Kidney glomerular epithelial cell (primary cell): ENCODE measurements around the gene DHRS7.
A peak's percentile ranks its signal among the peaks of the same experiment; 100 is the strongest.

ENCODE experiments used
- DNase-seq: peaks from one replicate; lab custom pipeline; 2025; lab: John Stamatoyannopoulos, UW

The DHRS7 gene

DNA sequence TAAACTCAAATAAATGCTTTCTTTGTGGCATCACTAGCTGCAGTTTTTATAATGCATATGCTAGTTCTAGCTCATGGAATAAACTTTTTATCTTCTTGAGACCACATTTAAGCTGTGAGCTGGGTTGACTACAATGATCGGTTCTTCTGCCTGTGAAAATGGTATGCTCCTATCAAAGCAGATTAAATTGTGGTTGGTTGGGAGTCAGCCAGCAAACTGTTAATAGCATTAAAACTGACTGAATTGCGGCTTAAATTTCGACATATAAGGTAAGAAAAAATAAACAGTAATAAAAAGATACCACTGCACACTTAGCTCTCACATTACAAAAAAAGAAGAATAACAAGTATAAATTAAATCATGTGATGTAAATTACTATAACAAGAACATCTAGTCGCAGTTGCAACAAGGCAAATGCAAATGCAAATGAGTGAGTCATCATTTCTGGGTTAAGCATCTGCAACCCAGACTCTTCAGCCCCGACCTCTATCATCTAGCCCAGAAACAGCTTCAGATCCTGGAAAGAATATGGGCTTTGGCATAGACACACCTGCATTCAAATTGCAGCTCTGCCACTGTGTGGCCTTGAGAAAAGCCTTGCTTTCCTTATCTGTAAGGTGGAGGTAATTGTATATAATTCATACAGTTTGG is 19.8 kb upstream of the DHRS7 start:
- DNase-seq, result no peak

DNA sequence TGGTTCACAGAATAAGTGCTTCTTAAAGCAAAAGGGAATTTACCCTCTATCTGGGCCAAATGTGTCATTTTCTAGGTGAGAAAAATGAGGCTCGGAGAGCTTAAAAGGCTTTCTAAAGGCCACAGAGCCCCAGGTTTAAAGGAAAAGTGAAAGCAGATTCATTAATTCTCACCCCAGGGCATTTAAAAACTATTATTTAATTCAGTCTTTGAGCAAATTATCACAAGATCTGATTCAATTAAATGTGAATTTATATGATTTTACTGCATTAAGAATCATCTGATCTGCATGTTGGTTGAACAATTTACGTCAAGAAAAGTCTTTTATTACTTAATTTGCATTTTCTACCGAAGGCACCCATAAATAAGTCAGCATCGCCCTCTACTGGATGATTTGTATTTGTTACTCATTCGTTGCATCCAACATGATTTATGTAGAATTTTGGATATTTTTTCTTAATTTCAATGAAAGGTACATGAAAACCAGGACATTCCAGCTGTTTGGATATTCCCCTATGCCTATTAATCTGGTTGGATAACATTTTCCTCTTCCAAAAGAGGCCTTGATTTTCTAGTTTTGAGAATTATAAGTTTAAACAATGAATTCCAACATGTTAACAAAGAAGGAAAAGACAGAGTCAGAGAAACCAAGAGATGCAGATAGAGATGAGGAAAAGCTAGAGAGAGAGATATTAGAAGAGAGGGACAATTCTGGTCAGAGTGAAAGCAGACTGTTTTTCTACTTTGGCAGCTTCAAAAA is 19.1 kb upstream of the DHRS7 start:
- DNase-seq, result peak; percentile 76

DNA sequence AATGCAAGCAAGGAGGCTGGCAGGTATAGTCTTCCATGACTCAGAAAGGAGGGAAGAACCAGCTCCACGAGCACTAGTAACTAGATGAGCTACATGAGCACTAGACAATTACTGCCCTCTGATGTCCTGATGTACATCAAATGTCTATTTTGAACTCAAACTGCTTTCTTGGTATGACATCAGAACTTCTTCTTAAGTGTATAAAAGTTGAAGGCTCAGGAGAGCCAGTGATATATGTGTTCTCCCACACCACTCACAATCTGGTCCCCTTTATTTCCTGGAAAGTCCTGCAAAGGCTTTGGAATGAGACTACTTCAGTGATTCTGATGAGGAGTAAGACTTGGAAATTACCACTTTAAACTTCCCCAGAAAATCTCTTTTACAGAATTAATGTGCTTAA is 18.5 kb upstream of the DHRS7 start:
- DNase-seq, result no peak

DNA sequence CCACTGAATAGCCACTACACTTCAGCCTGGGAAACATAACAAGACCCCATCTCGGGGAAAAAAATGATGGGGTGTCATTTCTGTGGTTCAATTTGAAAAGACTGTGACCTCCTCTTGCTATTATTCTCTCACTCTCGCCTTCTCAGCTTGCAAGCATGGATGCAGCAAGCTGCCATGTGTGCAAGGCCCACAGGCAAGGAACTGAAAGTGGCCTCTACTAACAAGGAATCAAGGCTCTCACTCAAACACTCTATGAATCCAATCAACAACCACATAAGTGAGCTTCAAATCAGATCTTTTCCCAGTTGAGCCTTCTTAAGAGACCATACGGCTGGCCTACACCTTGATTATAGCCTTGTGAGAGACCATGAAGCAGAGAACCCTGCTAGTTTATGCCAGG is 17.9 kb upstream of the DHRS7 start:
- no peak for DNase-seq

DNA sequence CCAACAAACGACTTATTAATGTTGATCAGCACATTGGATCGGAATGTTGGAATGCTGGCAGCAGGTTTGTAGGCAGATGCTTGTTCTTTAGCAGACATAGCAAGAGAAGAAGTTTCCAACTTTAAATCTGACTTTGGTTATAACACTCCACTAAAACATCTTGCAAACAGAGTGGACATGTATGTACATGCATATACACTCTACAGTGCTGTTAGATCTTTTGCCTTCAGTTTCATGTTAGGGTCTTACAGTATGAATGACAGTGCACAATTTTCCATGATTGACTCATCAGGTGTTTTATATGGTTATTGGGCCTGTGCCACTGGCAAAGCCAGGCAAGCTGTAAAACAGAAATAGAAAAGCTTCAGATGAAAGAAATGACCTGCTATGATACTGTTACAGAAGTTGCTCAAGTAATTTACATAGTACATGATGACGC is 14.3 kb upstream of the DHRS7 start:
- DNase-seq, result peak; percentile 29

DNA sequence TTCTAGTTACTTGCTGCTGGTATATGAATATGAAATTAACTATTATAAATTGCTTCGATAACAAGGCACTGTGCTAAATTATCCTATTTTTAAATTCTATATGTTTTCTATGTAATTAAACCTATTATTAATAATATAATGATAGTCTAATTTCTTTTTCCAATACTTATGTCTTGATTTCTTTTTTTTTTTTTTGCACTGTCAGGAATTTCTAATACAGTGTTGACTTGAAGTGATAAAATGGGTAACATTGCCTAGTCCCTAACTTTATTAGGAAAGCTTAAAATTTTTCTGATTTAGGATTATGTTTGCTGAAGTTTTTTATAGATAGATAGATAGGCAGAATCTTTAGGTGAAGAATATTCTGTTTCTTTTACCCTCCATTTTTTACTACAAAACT is 13.6 kb upstream of the DHRS7 start:
- DNase-seq, result no peak

DNA sequence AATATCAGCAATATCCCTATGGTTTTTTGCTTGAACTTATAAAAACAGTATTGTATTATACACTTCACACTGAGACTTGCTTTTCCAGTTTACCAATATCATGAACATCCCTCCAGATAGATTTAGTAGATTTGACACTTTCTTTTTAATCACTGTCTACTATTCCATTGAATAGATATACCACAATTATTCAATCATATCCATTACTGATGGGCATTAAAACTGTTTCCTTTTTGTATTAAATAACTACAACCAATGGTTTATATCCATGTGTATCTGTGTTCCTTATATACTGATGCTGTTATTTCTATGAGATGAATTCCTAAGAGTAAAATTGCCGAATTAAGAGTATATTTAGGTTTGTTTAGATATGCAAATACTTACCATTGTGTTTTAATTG is 13.0 kb upstream of the DHRS7 start:
- DNase-seq, result no peak

DNA sequence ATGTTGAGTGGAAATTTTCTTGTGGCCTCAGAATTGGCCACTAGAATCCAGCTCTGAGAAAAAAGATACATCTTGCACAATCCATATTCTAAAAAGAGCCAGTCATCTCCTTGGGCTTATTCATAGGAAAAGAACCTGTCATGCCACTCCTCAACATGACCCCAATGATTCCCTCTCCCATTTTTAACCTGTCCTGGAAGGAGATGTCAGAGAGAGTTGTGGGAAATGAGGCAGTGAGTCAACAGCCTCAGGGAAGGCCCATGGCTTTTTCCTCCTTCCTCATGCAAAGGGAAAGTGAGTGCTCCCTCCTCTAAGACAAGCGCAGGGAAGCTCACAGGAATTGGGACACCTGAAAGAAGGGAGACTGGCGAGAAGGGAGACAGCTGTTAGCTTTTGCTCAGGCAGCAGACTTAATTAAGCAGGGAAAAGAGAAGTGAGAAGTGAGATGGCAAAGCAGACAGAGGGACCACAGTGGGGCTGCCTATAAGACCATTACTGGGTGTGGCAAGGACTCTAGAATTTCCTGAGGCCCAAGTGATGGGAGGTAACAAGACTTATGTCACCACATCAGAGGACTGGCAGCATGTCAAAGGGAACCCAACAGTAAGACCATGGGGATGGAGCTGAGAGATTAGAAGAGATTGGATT is 10.2 kb upstream of the DHRS7 start:
- no peak for DNase-seq

DNA sequence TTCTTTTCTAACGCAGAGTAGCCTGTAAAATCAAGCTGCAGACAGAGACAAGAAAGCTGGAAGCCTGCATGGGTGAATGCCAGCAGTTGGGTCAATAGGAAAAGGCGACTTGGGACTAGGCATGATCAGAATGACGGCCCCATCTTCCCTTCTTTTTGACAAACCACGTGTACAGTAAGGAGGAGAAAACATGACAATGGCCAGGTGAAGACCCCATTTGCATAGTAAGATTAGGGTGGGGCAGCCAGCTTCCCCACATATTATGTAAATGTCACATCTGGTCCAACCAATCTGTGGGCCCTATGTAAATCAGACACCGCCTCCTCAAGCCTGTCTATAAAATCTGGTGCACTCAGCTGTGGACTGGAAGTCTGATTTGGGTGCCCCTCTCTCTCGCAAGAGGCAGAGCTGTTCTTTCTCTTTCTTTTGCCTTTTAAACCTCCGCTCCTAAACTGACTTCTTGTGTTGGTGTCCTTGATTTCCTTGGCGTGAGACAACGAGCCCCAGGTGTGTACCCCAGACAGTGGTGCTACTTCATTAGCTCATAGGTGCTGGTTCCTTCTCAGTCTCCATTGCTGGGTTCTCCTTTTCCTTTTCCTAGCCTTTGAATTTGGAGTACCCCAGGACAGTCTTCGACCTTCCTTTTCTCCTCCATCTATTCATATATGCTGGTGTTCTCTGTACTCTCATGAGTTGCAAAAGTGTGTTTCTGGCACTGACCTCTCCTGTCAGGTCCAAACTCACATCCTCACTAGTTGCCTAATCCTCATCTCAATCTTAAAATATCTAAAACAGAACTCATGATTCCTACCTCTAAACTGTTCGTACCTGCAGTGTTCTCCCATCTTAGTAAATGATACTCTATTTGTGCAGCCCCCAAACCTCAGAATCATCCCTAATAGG is 9.4 kb upstream of the DHRS7 start:
- no peak for DNase-seq

DNA sequence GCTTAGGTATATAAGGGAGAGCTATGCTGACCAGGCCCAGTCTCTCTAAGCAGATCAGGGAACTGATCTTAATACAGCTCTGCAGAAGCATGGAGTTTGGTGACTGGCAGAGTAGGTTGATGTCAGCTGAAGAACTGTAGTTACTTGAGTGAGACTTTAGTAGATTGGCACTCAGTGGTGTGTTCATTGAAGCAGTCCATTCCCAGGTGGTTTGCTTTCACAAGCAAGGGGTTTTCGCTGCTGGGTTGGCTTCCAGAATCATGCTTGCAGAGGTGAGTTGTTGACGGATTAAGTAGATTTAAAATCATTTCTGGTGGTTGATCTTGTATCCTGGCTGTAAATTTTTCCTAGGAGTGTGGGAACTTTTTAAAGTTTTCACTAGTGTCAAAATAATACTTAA is 6.5 kb upstream of the DHRS7 start:
- no peak for DNase-seq

DNA sequence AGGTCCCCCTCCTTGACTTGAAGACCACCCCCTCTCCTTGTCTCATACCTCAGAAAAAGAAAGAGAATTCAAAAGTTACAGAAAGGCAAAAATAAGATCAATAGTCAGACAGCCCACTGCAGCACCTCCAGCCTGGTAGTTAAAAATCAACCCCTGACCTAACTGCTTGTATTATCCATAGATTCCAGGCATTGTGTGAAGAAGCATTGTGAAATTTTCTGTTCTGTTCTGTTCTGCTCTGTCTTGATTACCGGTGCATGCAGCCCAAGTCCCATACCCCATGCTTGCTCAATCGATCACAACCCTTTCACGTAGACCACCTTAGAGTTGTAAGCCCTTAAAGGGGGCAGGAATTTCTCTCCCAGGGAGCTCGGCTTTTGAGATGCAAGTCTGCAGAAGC is 5.8 kb upstream of the DHRS7 start:
- no peak for DNase-seq

DNA sequence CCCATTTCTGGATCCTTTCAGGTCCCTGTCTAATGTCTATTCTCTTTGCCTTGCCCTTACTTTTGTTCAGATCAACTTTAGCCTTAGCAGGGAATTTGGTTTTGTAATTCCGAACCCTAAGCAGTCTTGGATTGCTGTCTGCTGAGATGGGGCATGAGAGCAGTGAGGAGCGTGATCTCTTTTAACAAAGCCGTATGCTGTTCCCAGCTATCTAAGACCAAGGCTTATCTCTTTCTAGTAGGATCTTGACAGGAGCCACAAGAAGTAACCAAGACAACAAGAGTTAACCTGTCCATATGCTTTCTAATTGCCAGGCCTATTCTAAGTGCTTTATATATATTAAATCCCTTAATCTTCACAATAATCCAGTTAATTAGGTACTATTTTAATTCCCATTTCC is 4.5 kb upstream of the DHRS7 start:
- no peak for DNase-seq

DNA sequence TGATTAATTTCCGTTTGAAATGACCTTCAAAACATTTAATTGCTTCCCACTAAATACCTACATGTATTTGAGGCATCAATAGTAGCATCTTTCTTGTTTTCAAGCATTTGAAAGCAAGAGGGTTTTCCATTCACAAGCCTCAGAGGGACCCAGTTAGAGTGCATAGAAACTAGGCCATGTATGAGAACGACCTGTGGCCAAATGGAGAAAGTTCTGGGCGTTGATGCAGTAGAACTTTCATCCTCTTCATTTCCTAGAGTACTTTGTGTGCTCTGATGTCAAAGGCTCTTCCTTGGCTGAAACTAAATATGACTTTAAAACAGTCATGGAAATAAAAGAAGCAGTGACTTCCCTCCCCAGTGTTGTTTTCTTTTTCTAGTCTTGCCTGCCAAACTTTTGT is 944 bp upstream of the DHRS7 start:
- no peak for DNase-seq

DNA sequence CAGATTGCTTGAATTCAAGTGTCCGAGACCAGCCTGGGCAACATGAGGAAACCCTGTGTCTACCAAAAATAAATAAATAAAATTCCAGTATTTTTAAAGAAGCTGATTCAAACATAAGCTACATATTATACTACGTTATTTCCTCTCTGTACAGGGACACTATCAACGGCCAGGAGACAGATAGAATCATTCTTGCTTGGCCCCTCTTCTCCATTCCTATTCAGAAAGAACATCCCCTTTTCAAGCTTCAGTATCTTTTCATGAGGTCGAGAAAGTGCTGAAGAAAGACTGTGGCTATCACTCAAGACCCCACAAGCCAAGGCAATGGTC is 314 bp upstream of the DHRS7 start:
- DNase-seq, result no peak

DNA sequence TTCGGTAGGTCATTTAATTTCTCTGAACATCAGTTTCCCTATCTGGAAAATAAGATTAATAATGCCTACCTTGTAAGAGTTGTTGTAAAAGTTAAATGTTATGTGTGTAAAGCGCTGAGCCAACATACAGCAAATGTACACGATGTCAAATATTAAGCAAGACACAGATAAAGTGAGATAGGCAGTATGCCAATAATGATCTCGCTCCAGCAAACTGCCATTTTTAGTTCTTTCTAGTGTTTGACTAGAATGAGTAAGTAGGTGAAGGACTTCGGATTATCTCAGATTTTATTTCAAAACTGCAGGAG is 840 bp downstream of the DHRS7 start:
- DNase-seq, result no peak

DNA sequence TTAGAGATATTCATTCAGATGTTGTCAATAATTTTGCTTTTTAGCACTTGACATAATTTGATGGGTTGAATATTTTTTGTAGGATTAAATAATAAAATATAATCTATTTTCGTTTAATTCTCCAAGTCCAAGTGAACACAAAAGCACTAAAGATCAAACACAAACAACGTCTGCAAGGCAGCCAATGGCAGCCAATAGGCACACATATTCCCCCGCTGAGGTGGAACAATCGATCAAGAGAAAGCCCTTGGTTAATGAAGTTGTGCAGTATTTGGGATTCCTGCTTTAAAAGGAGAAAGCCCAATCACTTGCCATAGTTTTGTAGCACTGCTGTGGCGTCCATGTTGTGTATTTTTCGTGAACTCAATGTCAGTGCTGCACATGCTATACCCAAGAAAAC is 1.5 kb downstream of the DHRS7 start:
- DNase-seq, result no peak

DNA sequence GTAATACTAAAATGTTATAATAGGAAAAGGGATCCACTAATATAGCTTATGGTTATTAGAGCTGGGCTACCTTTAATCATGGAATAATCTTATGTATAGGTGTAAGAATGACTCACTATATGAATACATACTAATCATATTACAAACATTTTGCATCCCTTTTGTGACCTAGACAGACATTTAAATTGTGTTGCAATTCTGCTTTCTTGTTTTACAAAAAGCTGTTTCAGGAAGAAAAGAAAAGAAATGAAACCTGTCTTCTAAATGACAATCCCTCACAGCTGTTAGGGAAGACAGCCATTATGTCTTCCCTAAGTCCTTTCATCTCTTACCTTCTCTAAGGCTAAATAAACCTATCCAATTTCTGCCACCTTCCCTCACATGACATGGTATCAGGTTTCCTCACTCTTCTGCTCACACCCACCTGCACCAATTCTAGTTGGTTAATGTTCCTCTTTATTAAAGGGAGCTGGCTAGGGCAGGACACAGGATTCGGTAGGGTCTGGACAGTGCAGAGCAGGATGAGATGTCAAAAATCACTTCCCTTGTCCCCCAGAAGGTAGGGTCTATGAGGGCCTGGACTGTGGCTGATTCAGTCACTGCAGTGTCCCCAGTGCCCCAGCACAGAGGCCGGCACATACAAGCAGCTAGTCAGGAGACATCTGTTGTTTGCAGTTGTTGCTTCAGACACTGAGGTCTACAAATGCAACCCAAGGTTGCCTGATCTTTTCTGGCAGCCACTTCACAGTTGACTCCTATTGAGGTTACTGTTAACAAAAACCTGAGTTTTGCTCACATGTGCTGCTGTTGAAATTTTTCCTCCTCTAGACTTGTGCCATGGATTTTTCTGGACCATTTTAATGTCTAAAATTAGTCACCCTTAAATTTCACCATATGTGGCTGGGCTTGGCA is 3.7 kb downstream of the DHRS7 start:
- no peak for DNase-seq

DNA sequence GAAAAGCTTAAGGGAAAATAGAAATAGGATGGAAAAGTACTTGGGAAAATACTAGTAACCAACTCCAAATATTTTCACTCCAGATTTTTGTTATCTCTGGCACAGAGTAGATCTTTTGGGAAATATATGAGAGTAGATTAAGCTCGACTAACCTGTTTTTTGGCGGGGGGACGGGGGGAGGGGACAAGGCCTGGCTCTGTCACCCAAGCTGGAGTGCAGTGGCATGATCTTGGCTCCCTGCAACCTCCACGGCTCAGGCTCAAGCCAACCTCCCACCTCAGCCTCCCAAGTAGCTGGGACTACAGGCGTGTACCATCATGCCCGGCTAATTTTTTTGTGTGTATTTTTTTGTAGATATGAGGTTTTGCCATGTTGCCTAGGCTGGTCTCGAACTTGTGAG is 4.8 kb downstream of the DHRS7 start:
- DNase-seq, result no peak

DNA sequence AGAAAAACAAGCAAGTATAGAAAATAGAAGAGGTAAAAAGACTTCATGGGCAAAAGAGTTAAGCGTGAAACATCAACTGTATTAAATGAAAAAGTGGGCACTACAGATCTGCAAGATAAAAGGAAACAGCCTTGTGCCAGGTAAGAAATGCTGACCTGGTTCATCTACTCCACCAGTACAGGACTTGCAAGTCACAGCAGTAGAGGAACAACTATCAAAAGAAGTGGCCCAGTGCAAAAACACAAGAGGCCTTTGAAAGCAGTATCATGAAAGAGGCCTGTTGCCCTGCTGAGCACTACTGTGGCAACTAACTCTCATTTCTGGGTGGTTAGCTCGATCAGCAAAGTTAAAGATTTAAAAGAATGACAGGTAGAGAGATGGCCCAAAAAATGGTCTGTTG is 10.5 kb downstream of the DHRS7 start:
- DNase-seq, result no peak

DNA sequence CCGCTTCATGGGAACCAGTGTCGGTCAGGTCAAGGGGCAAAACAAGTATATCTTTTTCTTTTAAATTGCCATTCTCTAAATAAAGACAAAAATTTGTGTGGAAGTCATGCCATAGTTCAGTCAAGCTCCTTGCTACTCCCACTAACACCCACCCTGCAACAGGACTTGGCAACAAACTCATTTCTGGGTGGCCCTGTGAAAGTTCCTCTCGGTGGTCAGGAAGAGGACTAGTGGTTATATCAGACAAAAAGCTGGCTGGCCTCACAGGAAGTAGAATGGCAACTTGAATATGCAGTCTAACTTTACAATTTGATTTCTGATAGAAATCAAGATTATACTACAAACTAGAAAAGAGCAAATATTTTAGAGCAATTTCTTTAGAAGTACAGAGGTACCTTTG is 11.2 kb downstream of the DHRS7 start:
- DNase-seq, result no peak

DNA sequence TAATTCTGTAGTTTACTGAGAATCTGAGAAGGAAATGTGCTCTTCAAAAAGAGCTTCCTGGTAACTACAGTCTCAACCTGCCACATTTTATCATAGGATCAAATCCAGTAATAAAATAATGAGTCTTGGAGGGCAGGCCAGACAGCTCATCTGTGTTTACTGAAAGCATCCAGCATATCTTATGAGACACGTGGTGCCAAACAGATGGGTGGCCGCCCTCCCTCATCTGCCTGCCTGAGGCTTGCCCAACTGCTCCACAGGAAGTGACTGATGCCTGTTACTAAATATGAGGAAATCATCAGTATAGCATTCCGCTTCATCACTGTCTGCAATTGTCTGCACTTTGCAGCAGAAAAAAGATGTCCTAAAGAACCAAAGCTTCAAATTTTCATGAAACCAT is 13.5 kb downstream of the DHRS7 start:
- DNase-seq, result peak; percentile 84

DNA sequence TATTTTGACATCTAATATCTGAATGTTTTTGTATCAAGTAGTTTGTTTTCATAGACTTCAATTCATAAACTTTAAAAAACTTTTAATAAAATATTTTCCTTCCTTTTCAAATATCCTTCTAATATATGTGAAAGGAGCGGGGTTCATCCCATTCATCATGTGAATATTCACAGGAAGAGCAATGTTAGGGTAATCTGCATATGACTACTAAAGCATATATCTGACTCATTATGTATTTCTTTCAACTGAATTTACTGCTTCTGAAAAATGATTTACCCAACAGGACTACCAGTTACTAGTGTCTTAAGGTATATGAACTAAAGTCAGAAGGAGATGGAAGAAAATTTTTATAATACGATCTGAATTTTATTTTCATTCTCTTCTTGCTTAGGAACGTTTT is 30.5 kb downstream of the DHRS7 start:
- DNase-seq, result no peak
